K562 (cell line): ENCODE measurements around the gene VWF. TPM values are rescaled to one million over a fixed set of nuclear protein-coding genes. Genes with fewer than 3 reads are reported as not detected.

Experiments used
- ATAC-seq: fragments of 200-7000 bp; cut with Tn5 transposase; 3 replicates; pipeline ENCODE4 v1.9.1; 2020; ENCODE audit warnings: moderate library complexity
- BruUV-seq: library from RNA; stranded (reverse); fragments of 400-500 nt; replicated peaks from 2 replicates; lab custom pipeline; 2021; lab: Mats Ljungman, UMichigan
- CTCF ChIA-PET: fragments of 300-600 bp; formaldehyde crosslinking; extraction: SDS; loops from one replicate; lab custom pipeline; 2021; ENCODE audit warnings: low intra/inter-chr PET ratio; lab: Yijun Ruan, JAX
- POLR2A ChIA-PET: fragments of 300-600, 350-650 bp; sonication (Branson Sonifier 250); formaldehyde crosslinking; extraction: SDS; loops from one replicate; lab custom pipeline; 2021; ENCODE audit warnings: antibody characterized with exemption, inconsistent platforms; lab: Yijun Ruan, JAX
- DNase-seq, 4 experiments: peaks; one replicate each; pipeline versions ENCODE4 v3.0.0 to v3.0.0-alpha.2; 2011 to 2018; ENCODE audit warnings: low spot score in 3 of 4, mixed read lengths in 3 of 4; ENCODE audit errors: extremely low read depth in 1 of 4
- FAIRE-seq: peaks from 2 replicates; lab custom pipeline; 2011; peaks lifted over from hg19 to GRCh38; lab: Jason Lieb, UNC
- H2AFZ ChIP-seq: 2 replicates; pipeline ENCODE4 v1.6.0; 2011; ENCODE audit warnings: low read depth, low read length, control low read depth, inconsistent platforms
- H3K27ac ChIP-seq: fragments of 200-600 bp; 3 replicates; pipeline ENCODE4 v1.8.0; 2011; ENCODE audit warnings: low read depth, mild to moderate bottlenecking, control low read depth, inconsistent platforms, low read length, moderate library complexity, mixed read lengths; ENCODE audit errors: extremely low read depth
- H3K27me3 ChIP-seq, 2 experiments: fragments of 300-600 bp in 1 of 2; 2 replicates in 1 of 2; 3 replicates in 1 of 2; pipeline versions ENCODE4 v1.6.0 to v1.8.0; 2011; ENCODE audit warnings: inconsistent platforms in 2 of 2, low read length in 2 of 2, mild to moderate bottlenecking in 1 of 2, mixed read lengths in 1 of 2, moderate library complexity in 1 of 2; ENCODE audit not compliant: control insufficient read depth in 2 of 2, insufficient read depth in 2 of 2
- H3K36me3 ChIP-seq: fragments of 300-600 bp; 3 replicates; pipeline ENCODE4 v1.8.0; 2011; ENCODE audit warnings: mild to moderate bottlenecking, low read length, inconsistent platforms; ENCODE audit not compliant: control insufficient read depth, insufficient read depth
- H3K4me1 ChIP-seq, 2 experiments: fragments of 200-600 bp in 1 of 2; replicated peaks in 1 of 2; 2 replicates in 1 of 2; 3 replicates in 1 of 2; pipeline versions ENCODE4 v1.5.1 to v1.8.0; 2011; ENCODE audit warnings: inconsistent platforms in 2 of 2, low read length in 2 of 2, mild to moderate bottlenecking in 1 of 2, mixed read lengths in 1 of 2, moderate library complexity in 1 of 2; ENCODE audit not compliant: control insufficient read depth in 2 of 2, insufficient read depth in 2 of 2
- H3K4me2 ChIP-seq: 2 replicates; pipeline ENCODE4 v1.6.1; 2011; ENCODE audit warnings: low read length, control low read depth, inconsistent platforms, mixed read lengths; ENCODE audit not compliant: insufficient read depth
- H3K4me3 ChIP-seq: fragments of 200-600 bp; sonication (generic), shearing (Covaris generic); 2 replicates; pipeline ENCODE4 v1.5.1; 2016; ENCODE audit warnings: control low read depth, inconsistent platforms
- H3K79me2 ChIP-seq: fragments of 200-600 bp; 3 replicates; pipeline ENCODE4 v1.8.0; 2011; ENCODE audit warnings: low read length, inconsistent platforms; ENCODE audit not compliant: control insufficient read depth, insufficient read depth
- H3K9ac ChIP-seq, 2 experiments: 2 replicates each; pipeline versions ENCODE4 v1.6.0 to v1.6.1; 2011; ENCODE audit warnings: low read depth in 2 of 2, low read length in 2 of 2, control low read depth in 1 of 2, inconsistent platforms in 1 of 2, mild to moderate bottlenecking in 1 of 2, mixed read lengths in 1 of 2; ENCODE audit not compliant: insufficient read depth in 1 of 2
- H3K9me1 ChIP-seq: one replicate; pipeline ENCODE4 v1.6.0; 2011; ENCODE audit warnings: inconsistent platforms, mild to moderate bottlenecking, low read length, moderate library complexity; ENCODE audit not compliant: control insufficient read depth, insufficient read depth
- H3K9me3 ChIP-seq: replicated peaks from 2 replicates; pipeline ENCODE4 v1.5.1; 2011; ENCODE audit warnings: low read depth, low read length, inconsistent platforms; ENCODE audit not compliant: control insufficient read depth, insufficient read depth
- H4K20me1 ChIP-seq: replicated peaks from 2 replicates; pipeline ENCODE4 v1.6.1; 2011; ENCODE audit warnings: low read length, inconsistent platforms, mixed read lengths; ENCODE audit not compliant: control insufficient read depth, insufficient read depth
- CAMTA2 ChIP-seq: fragments of 250-450 bp; sonication (Bioruptor Pico); conservative IDR thresholded peaks from 2 replicates; pipeline ENCODE4 v1.5.1; 2022
- CLOCK ChIP-seq: fragments of 250-450 bp; sonication (Bioruptor Pico); IDR thresholded peaks from 2 replicates; pipeline ENCODE4 v1.4.0; 2020; ENCODE audit warnings: mild to moderate bottlenecking, moderate library complexity, borderline replicate concordance
- HDAC1 ChIP-seq, 2 experiments: fragments of 450-650 bp; IDR thresholded peaks; 2 replicates each; pipeline ENCODE4 v1.6.1; 2016 to 2017; ENCODE audit warnings: inconsistent platforms in 1 of 2, mild to moderate bottlenecking in 1 of 2, moderate library complexity in 1 of 2
- ILF3 ChIP-seq: fragments of 450-650 bp; IDR thresholded peaks from 2 replicates; pipeline ENCODE4 v1.6.1; 2018; ENCODE audit warnings: antibody characterized with exemption, mild to moderate bottlenecking, moderate library complexity, borderline replicate concordance
- RBBP5 ChIP-seq: fragments of 200-600 bp; sonication (generic); IDR thresholded peaks from 2 replicates; pipeline ENCODE4 v1.6.1; 2012; ENCODE audit warnings: borderline replicate concordance, mild to moderate bottlenecking, low read length, control low read depth, inconsistent platforms; ENCODE audit not compliant: insufficient read depth, poor library complexity, severe bottlenecking
- ZBTB17 ChIP-seq: fragments of 450-650 bp; formaldehyde crosslinking; IDR thresholded peaks from 2 replicates; pipeline ENCODE4 v1.4.0; 2020; ENCODE audit warnings: mild to moderate bottlenecking
- ZNF133 ChIP-seq: fragments of 250-450 bp; sonication (Bioruptor Pico); IDR thresholded peaks from 2 replicates; pipeline ENCODE4 v1.4.0; 2020; ENCODE audit warnings: mild to moderate bottlenecking
- WGBS: fragments of 100-300 bp; shearing (Covaris generic); methylation state at CpG from one replicate; pipeline ENCODE4 v1.1.6; 2016; ENCODE audit warnings: low coverage, mixed read lengths; ENCODE audit not compliant: insufficient coverage; ENCODE audit errors: missing lambda C conversion rate; 5-methylcytosine and 5-hydroxymethylcytosine counted together
- in situ Hi-C: fragments of 300-500 bp; cut with MboI; formaldehyde crosslinking; loops from 4 replicates; pipeline ENCODE4 v1.15.0; 2018; ENCODE audit warnings: inconsistent platforms, mixed read lengths
- intact Hi-C: fragments of 100-400 bp; cut with micrococcal nuclease; formaldehyde crosslinking; loops from 2 replicates; pipeline ENCODE4 v1.14.2; 2022
- polyA plus RNA-seq, 8 experiments: library from polyadenylated mRNA; depleted of rRNA in 4 of 8; stranded (reverse) in 5 of 8; unstranded in 3 of 8; fragments of >200 nt; fragmentation: Nextera tagmentation in 2 of 8; fragmentation: Illumina TruSeq in 1 of 8; extraction: Ambion mirVana in 2 of 8; extraction: Trizol in 1 of 8; gene quantifications; 2 replicates each; pipeline versions ENCODE4 v1.2.1 to v1.2.3, GENCODE V29; 2011 to 2014; ENCODE audit warnings: inconsistent platforms in 1 of 8, missing spikeins in 1 of 8
- total RNA-seq, 7 experiments: library from RNA; depleted of rRNA in 6 of 7; stranded (reverse); fragments of >200 nt in 6 of 7; fragmentation: Illumina TruSeq in 2 of 7; extraction: Trizol in 2 of 7; gene quantifications; 2 replicates each; pipeline versions ENCODE4 v1.2.1 to v1.2.3, GENCODE V29; 2011 to 2021; ENCODE audit warnings: low replicate concordance in 1 of 7
- TF ChIP-seq, protein P1 (sequence below): sonication (generic); formaldehyde crosslinking; IDR thresholded peaks from 2 replicates; pipeline ENCODE4 v1.9.0; 2022; ENCODE audit warnings: mild to moderate bottlenecking, missing genetic modification reagents

VWF gene
- total and polyA plus RNA-seq, 9 of the 15 experiments (the other 6 are each of a cell fraction or from before 2014, with no cell fraction given): 0.53 TPM; not detected in 8

DNA sequence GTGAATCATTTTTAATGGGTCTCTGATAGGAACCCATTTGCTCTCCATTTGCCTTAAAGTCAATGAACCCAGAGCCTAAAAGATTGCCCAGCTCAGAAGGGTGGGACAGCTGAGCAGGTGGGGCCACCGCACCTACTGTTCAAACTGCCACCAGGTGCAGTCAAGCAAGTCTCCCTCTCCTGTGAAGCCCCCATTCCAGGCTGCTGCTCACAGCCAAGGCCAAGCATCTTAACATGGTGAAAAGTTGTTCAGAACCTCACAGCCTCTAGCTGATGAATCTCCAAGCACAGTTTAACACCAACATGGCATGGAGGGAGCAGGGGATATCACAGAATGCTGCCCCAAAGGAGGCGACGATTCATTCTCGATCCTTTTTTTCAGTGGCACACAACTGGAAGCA lies 209.0 kb downstream of the VWF start:
- WGBS: 0% methylated on average over 4 of the region's 4 CpGs
- H3K9me3 ChIP-seq: no peaks in the 10 kb centered on the region
- no peak for TF ChIP-seq CAMTA2 (CRISPR knock-in tag)
- no peak for TF ChIP-seq ZNF133 (CRISPR knock-in tag)
- no peak for TF ChIP-seq HDAC1 (IDR thresholded peaks at IDR 0.05)
- no peak for TF ChIP-seq ILF3
- no peak for TF ChIP-seq RBBP5
- TF ChIP-seq ZBTB17 (CRISPR knock-in tag): no peak
- TF ChIP-seq, protein P1, sequence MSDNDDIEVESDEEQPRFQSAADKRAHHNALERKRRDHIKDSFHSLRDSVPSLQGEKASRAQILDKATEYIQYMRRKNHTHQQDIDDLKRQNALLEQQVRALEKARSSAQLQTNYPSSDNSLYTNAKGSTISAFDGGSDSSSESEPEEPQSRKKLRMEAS: no peak
- no peak for TF ChIP-seq CLOCK (CRISPR knock-in tag)

More for the DNA sequence above, 209.0 kb downstream of the VWF start:
- CTCF ChIA-PET: no interaction called here
- FAIRE-seq: no peak
- in situ Hi-C loops (no loop called here), intact Hi-C loops (no loop called here)
- H4K20me1 ChIP-seq: no peaks in the 10 kb centered on the region
- ATAC-seq: no peak
- POLR2A ChIA-PET: no interaction called here
- no peak overlapping the region for H3K27ac ChIP-seq
- H3K9me1 ChIP-seq: no peaks in the 10 kb centered on the region
- no peak overlapping the region for H2AFZ ChIP-seq
- H3K4me2 ChIP-seq: no peak overlapping the region
- peaks cover 0 to 19% of the 10 kb centered on the region in 2 experiments; a peak in 2 of 5 replicates for H3K27me3 ChIP-seq
- no peak for DNase-seq
- H3K79me2 ChIP-seq: no peaks in the 10 kb centered on the region
- no peaks in the 10 kb centered on the region for H3K4me1 ChIP-seq
- no peak overlapping the region for H3K4me3 ChIP-seq
- no TSS peak for BruUV-seq
- no peak overlapping the region for H3K9ac ChIP-seq
- no peaks in the 10 kb centered on the region for H3K36me3 ChIP-seq
